Fibroblast of lung (primary cell): ENCODE data around the gene KDM2B. TPM values are rescaled to one million over a fixed set of nuclear protein-coding genes. Genes with fewer than 3 reads are reported as not detected.

Experiments
- DNase-seq, 2 donors: peaks; one replicate each; pipeline versions ENCODE4 v3.0.0 to v3.0.0-alpha.2; 2010; ENCODE audit warnings: low read depth in 2 of 2
- H2AFZ ChIP-seq: 2 replicates; pipeline ENCODE4 v1.5.1; 2012; ENCODE audit warnings: low read length, control low read depth, inconsistent platforms
- H3K27ac ChIP-seq: 2 replicates; pipeline ENCODE4 v1.5.1; 2011; ENCODE audit warnings: low read length, control low read depth; ENCODE audit not compliant: insufficient read depth
- H3K27me3 ChIP-seq: 2 replicates; pipeline ENCODE4 v1.5.1; 2011; ENCODE audit warnings: mild to moderate bottlenecking, low read length; ENCODE audit not compliant: control insufficient read depth, insufficient read depth
- H3K36me3 ChIP-seq: 2 replicates; pipeline ENCODE4 v1.5.1; 2011; ENCODE audit warnings: low read length; ENCODE audit not compliant: control insufficient read depth, insufficient read depth
- H3K4me1 ChIP-seq: 2 replicates; pipeline ENCODE4 v1.5.1; 2011; ENCODE audit warnings: low read length; ENCODE audit not compliant: control insufficient read depth, insufficient read depth; ENCODE audit errors: extremely low read depth
- H3K4me2 ChIP-seq: 2 replicates; pipeline ENCODE4 v1.5.1; 2011; ENCODE audit warnings: low read length, control low read depth; ENCODE audit not compliant: insufficient read depth; ENCODE audit errors: extremely low read depth
- H3K4me3 ChIP-seq, 4 experiments: fragments of 200-600 bp in 1 of 4; sonication (generic) in 1 of 4; replicated peaks in 1 of 4; 2 replicates each; pipeline ENCODE4 v1.5.1; 2011 to 2016; ENCODE audit warnings: low read length in 4 of 4, low read depth in 3 of 4, mild to moderate bottlenecking in 3 of 4, control low read depth in 2 of 4, inconsistent platforms in 1 of 4, mixed read lengths in 1 of 4; ENCODE audit not compliant: insufficient read depth in 1 of 4; ENCODE audit errors: control extremely low read depth in 1 of 4
- H3K79me2 ChIP-seq: 2 replicates; pipeline ENCODE4 v1.5.1; 2012; ENCODE audit warnings: mild to moderate bottlenecking, low read length, inconsistent platforms; ENCODE audit not compliant: control insufficient read depth, insufficient read depth
- H3K9ac ChIP-seq: 2 replicates; pipeline ENCODE4 v1.5.1; 2011; ENCODE audit warnings: mild to moderate bottlenecking, low read length, control low read depth; ENCODE audit not compliant: insufficient read depth
- H3K9me3 ChIP-seq: 2 replicates; pipeline ENCODE4 v1.5.1; 2012; ENCODE audit warnings: low read depth, low read length; ENCODE audit not compliant: control insufficient read depth, insufficient read depth
- H4K20me1 ChIP-seq: 2 replicates; pipeline ENCODE4 v1.5.1; 2011; ENCODE audit warnings: low read length; ENCODE audit not compliant: control insufficient read depth, insufficient read depth; ENCODE audit errors: extremely low read depth
- EZH2 ChIP-seq: IDR thresholded peaks from 2 replicates; pipeline ENCODE4 v1.5.1; 2012; ENCODE audit warnings: low read length, control low read depth, mild to moderate bottlenecking; ENCODE audit errors: missing control alignments
- polyA plus RNA-seq, 2 donors: library from polyadenylated mRNA; depleted of rRNA in 1 of 2; stranded (reverse) in 1 of 2; unstranded in 1 of 2; fragments of >200 nt; gene quantifications; 2 replicates each; pipeline ENCODE4 v1.2.1, GENCODE V29; 2011 to 2012; ENCODE audit warnings: missing spikeins in 1 of 2
- total RNA-seq: library from RNA; depleted of rRNA; stranded (reverse); fragments of >200 nt; gene quantifications from 2 replicates; pipeline ENCODE4 v1.2.1, GENCODE V29; 2014
- TF ChIP-seq, protein P1 (sequence below), 2 donors: IDR thresholded peaks in 1 of 2; conservative IDR thresholded peaks in 1 of 2; 1 replicate in 1 of 2; 2 replicates in 1 of 2; pipeline ENCODE4 v1.5.1; 2011 to 2012; ENCODE audit warnings: low read length in 2 of 2, control low read depth in 1 of 2, inconsistent platforms in 1 of 2, low read depth in 1 of 2, mild to moderate bottlenecking in 1 of 2

KDM2B gene
- total and polyA plus RNA-seq, 2 donors (not counting 1 experiment from before 2014, with no cell fraction given), result 9.8 to 21.6 TPM

DNA sequence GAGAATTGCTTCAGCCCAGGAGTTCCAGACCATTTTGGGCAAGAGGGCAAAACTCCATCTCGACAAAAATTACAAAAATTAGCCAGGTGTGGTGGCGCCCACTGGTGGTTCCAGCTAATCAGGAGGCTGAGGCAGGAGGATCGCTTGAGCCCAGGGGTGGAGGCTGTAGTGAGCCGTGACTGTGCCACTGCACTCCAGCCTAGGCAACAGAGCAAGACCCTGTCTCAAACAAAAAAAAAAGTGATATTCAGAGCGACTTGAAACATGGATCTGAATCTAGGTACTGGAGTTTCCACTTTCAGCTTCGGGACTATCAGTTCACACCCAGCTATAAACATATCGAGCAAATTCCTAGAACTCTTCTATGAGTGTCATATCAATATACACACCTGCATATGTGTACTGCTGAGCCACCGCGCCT is 197.2 kb downstream of the KDM2B start:
- H3K36me3 ChIP-seq, result no peaks in the 10 kb centered on the region
- H3K27ac ChIP-seq, result no peak overlapping the region
- H3K27me3 ChIP-seq, result no peaks in the 10 kb centered on the region
- H3K4me1 ChIP-seq, result no peaks in the 10 kb centered on the region
- no peak overlapping the region for H3K4me2 ChIP-seq
- no peaks in the 10 kb centered on the region for H4K20me1 ChIP-seq
- no peak for TF ChIP-seq EZH2
- TF ChIP-seq, protein P1, sequence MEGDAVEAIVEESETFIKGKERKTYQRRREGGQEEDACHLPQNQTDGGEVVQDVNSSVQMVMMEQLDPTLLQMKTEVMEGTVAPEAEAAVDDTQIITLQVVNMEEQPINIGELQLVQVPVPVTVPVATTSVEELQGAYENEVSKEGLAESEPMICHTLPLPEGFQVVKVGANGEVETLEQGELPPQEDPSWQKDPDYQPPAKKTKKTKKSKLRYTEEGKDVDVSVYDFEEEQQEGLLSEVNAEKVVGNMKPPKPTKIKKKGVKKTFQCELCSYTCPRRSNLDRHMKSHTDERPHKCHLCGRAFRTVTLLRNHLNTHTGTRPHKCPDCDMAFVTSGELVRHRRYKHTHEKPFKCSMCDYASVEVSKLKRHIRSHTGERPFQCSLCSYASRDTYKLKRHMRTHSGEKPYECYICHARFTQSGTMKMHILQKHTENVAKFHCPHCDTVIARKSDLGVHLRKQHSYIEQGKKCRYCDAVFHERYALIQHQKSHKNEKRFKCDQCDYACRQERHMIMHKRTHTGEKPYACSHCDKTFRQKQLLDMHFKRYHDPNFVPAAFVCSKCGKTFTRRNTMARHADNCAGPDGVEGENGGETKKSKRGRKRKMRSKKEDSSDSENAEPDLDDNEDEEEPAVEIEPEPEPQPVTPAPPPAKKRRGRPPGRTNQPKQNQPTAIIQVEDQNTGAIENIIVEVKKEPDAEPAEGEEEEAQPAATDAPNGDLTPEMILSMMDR (conservative IDR thresholded peaks at IDR 0.05 in 1 of 2, IDR thresholded peaks at IDR 0.05 in 1 of 2; ENCODE audit: low read depth in 1 of 2, low read length in 2 of 2), result no peak
- DNase-seq, result no peak
- no peaks in the 10 kb centered on the region for H3K79me2 ChIP-seq
- no peaks in the 10 kb centered on the region for H3K9me3 ChIP-seq
- no peak overlapping the region for H3K9ac ChIP-seq
- H3K4me3 ChIP-seq, result no peak overlapping the region
- H2AFZ ChIP-seq, result no peak overlapping the region

DNA sequence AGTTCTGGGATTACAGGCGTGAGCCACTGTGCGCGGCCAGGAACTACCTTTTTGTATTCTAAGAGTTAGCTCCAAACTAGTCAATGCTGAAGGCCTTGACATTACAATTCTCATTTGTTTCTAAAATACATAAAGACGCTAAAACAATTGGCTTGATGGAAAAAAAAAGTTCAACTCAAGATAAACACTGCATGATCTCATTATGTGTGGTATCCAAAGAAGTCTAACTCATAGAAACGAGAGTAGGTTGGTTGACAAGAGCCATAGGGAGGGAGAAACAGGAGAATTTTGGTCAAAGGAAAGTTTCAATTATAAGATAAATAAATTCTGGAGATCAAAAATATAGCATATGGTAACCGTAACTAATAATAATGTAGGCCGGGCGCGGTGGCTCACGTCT is 200.9 kb downstream of the KDM2B start:
- no peak overlapping the region for H3K9ac ChIP-seq
- H3K27me3 ChIP-seq, result no peaks in the 10 kb centered on the region
- H3K27ac ChIP-seq, result no peak overlapping the region
- TF ChIP-seq, protein P1 (conservative IDR thresholded peaks at IDR 0.05 in 1 of 2, IDR thresholded peaks at IDR 0.05 in 1 of 2; ENCODE audit: low read depth in 1 of 2, low read length in 2 of 2), result no peak
- TF ChIP-seq EZH2, result no peak
- no peaks in the 10 kb centered on the region for H3K36me3 ChIP-seq
- H2AFZ ChIP-seq, result no peak overlapping the region
- no peak overlapping the region for H3K4me2 ChIP-seq
- no peaks in the 10 kb centered on the region for H3K9me3 ChIP-seq
- no peak overlapping the region for H3K4me3 ChIP-seq
- no peaks in the 10 kb centered on the region for H3K79me2 ChIP-seq
- H3K4me1 ChIP-seq, result no peaks in the 10 kb centered on the region
- no peak for DNase-seq
- H4K20me1 ChIP-seq, result no peaks in the 10 kb centered on the region

Other genes with a start within 250 kb of the KDM2B start
- gene ANAPC5, start 228.6 kb downstream of the KDM2B start, total RNA-seq, result 99.9 and 113 TPM in 2 replicates
- gene ANAPC5, start 228.6 kb downstream of the KDM2B start, polyA plus RNA-seq, result 131 and 149 TPM in 2 replicates
- 49.1 and 79.4 TPM in 2 replicates for gene RNF34, start 180.9 kb downstream of the KDM2B start, total RNA-seq
- 33.9 and 42.9 TPM in 2 replicates for gene RNF34, start 180.9 kb downstream of the KDM2B start, polyA plus RNA-seq
- gene ORAI1, start 45.5 kb upstream of the KDM2B start, total RNA-seq, result 5.6 and 8.1 TPM in 2 replicates
- gene ORAI1, start 45.5 kb upstream of the KDM2B start, polyA plus RNA-seq, result 7.4 and 13.0 TPM in 2 replicates
- 0.77 and 0.83 TPM in 2 replicates for gene MORN3, start 88.6 kb upstream of the KDM2B start, total RNA-seq
- gene MORN3, start 88.6 kb upstream of the KDM2B start, polyA plus RNA-seq, result 0.23 and 0.61 TPM in 2 replicates
- 6.2 and 8.6 TPM in 2 replicates for gene TMEM120B, start 131.7 kb upstream of the KDM2B start, total RNA-seq
- 8.6 and 10.6 TPM in 2 replicates for gene TMEM120B, start 131.7 kb upstream of the KDM2B start, polyA plus RNA-seq
- gene RHOF, start 212.7 kb upstream of the KDM2B start, total RNA-seq, result 5.6 and 6.8 TPM in 2 replicates
- gene RHOF, start 212.7 kb upstream of the KDM2B start, polyA plus RNA-seq, result 2.3 and 4.8 TPM in 2 replicates
- gene SETD1B, start 223.0 kb upstream of the KDM2B start, total RNA-seq, result 2.1 and 3.5 TPM in 2 replicates
- 1.2 and 1.7 TPM in 2 replicates for gene SETD1B, start 223.0 kb upstream of the KDM2B start, polyA plus RNA-seq